C1 segment of cervical spinal cord (tissue), 14 donors: Measurements from ENCODE around the gene DVL3.
"Not testable (repeated sequence)": the region's sequence is repeated elsewhere in the genome, so short reads cannot be mapped to it uniquely, and the experiment has no call there.

Experiments used
- DNase-seq, 14 donors: peaks; one replicate each; lab custom pipeline; 2025; lab: John Stamatoyannopoulos, UW

Gene DVL3

DNA sequence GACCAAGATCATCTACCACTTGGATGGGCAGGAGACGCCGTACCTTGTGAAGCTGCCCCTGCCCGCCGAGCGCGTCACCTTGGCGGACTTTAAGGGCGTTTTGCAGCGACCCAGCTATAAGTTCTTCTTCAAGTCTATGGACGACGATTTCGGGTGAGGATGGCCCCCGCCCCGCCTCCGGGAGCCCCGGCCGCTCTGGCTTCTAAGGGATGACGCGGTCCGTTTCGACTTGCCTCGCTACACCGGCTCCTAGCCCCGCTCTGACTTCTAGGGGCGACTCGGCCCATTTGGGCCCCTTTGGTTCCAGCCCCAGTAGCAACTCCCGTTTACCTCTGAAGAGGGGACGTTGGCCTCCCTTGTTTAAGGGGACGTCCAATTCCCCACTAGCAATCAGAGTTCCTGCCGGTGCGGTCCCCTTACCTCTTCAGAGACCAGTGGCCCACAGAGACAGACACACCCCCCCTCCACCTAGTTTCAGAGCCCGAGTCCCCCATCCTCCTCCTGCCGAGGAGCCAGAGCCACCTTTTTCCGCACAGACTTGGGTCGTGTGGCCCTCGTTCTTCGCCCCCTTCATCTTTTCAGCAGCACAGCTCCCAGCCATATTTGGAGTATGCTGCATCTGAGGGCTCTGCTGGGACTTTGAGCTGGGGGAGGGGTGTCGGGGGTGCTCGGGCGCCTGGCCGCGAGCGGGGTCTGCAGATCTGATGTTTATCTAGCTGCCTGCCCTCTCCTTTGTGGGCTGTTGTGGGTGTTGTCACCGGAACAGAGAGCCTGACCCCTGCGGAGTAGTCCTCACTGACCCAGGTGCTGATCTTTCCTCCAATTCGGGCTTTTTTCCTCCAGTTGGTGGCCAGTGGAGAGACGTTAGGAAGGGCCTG lies 706 bp downstream of the DVL3 start:
- DNase-seq: peak in 9 of 14 donors; percentile 36 to 74 (median 53)

DNA sequence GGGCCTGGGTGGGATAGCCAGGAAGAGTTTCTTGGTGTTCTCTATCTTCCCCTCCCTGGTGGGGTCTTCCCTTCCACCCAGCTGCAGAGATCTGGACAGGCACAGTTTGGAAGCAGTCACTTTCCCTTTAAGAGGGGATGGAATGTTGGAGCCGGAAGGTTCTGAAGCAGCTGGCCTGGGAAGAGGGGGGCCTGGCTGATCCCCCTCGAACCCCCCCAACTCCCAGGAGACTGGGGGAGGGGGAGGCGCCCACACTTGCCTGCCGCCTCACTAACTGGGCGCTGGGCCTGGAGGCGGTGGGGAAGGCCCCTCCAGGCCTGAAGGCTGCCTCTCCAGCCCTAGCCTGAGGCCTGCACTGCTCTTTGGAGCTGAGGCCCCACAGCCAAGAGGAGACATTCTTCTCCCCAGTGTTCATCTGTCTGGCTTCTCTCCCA lies 1.4 kb downstream of the DVL3 start:
- peak in 11 of 14 donors; percentile 19 to 74 (median 44) for DNase-seq

DNA sequence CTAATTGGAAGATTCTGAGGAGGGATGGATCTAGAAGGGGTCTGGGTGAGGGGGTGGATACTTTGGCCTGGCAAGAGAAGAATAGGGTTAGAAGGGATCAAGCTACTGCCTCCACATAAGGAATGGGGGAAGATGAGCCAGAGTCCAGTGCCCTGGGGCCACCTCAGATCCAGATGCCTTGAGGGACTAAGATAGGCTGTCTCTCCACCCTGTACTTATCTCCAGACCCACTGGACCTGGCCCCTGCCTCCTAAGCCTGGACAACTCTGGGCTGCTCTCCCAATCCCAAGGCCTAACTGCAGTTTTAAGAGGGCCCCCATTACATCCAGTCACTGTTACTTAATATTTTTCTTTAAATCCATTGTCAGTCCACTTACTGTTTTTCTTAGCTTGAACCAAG lies 2.0 kb downstream of the DVL3 start:
- no peak for DNase-seq

DNA sequence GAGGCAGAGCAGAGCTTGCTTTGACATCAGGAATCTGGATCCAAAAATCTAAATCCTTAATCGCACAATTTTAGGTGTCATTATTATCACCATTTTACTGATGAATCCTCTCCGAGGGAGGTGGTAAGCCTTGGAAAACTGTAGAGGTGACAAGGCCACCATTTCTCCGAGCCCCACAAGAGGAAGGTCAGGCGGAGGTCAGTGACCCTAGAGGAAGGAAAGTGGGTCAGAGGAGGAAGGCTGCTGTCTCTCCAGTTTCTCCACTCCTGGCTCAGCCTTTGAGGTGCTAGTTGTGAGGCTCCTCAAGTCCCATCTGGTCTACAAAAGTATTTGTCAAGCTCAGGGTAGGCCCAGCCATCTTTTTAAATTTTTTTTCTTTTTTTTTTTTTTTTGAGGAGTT lies 3.2 kb downstream of the DVL3 start:
- DNase-seq: no peak

DNA sequence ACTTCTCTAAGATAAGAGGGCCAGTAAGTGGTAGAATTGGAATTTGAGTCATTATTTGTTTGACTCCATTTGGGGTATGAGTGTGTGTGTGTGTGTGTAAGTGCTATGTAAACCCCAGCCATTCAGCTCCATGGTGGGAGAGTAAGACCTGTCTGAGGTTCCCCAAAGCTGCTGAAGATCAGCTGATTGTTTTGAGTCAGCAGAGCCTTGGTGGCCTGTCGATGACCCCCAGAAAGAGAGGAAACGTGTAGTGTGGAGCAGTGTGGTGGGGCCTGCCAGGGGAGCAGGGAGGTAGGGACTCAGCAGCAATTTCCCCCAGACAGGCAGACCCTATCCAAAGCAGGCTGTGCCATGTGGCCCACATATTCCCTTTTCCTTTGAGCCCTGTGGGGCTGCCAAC lies 5.3 kb downstream of the DVL3 start:
- no peak for DNase-seq

DNA sequence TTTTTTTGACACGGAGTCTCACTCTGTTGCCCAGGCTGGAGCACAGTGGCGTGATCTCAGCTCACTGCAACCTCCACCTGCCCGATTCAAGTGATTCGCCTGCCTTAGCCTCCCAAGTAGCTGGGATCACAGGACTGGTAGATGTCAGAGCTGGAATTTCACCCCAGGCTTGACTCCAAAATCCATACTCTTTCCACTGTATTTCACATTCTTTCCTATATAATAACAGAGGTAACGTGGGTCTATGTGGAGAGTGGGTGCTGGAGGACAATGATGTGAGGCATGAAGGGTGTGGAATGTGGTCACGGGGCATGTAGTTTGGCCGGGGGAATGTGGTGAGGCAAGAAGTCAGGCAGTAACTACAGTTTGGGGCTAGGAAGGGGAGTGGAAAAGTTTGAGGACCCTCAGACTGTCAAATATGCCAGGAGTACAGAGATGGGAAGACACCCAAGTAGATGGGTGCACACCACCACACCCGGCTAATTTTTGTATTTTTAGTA lies 7.4 kb downstream of the DVL3 start:
- not testable (repeated sequence) for DNase-seq

DNA sequence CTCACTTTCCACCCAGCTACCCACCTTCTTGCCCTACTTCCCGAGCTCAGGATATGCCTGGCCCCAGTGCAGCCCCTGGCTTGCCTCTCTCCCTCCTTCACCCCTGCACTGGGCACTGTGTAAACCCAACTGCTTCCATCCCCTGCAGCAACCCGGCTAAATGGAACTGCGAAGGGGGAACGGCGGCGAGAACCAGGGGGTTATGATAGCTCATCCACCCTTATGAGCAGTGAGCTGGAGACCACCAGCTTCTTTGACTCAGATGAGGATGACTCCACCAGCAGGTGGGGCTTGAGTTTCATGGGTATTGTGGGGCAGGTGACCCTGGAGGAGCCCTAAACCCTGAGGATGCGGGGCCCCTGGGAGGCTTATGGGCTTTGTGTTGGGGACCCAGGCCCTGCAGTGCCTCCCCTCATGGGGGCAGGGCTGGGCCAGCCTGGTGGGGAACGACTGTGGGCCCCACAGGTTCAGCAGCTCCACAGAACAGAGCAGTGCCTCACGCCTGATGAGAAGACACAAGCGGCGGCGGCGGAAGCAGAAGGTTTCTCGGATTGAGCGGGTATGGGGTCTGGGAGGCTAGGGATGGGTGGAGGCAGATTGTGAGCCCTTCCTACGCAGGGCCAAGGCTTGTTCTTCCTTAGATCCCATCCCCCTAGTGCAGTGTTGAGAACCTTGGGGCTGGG lies 9.6 kb downstream of the DVL3 start:
- no peak for DNase-seq

DNA sequence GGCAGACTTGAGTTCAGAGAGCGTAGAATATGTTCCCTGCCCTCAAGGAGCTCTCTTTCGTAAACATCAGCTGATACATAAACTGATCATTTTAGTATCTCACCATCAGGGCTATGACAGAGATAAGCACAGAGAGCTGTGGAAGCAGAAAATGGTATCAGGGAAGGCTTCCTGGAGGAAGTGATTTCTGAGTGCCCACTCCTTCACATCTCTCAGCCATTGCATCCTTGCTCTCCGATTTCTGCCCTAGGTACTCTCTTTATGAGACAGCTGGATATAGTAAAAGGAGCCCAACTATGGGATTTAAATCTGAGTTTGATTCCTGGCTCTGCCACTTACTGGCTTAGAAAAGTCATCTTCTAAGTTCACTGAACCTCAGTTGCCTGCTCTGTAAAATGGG lies 10.4 kb downstream of the DVL3 start:
- DNase-seq: no peak

DNA sequence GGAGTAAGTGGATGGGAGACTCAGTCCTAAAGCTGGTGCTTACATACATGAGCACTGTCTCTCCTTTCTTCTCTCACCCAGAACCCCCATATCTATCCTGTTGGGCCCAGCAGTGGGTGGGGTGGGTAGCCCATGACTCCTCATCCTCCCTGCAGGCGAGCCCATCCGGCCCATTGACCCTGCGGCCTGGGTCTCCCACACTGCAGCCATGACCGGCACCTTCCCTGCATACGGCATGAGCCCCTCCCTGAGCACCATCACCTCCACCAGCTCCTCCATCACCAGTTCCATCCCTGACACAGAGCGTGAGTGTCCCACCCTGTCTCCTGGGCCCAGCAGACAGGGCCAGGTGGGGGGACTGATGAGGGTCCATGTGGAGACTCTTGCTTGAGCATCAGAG lies 11.5 kb downstream of the DVL3 start:
- no peak for DNase-seq

DNA sequence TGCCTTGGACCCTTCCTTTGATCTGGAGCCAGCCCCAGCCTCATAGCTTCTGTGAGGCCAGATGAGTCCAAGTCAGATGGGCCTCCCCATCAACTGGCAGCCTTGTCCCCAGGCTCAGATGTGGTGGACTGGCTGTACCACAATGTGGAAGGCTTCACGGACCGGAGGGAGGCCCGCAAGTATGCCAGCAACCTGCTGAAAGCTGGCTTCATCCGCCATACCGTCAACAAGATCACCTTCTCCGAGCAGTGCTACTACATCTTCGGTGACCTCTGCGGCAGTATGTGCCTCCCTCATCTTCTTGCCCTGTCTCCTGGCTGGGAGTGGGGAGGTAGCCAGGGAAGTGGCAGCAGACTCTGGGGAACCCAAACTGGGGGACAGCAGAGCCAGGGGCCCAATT lies 12.6 kb downstream of the DVL3 start:
- no peak for DNase-seq

DNA sequence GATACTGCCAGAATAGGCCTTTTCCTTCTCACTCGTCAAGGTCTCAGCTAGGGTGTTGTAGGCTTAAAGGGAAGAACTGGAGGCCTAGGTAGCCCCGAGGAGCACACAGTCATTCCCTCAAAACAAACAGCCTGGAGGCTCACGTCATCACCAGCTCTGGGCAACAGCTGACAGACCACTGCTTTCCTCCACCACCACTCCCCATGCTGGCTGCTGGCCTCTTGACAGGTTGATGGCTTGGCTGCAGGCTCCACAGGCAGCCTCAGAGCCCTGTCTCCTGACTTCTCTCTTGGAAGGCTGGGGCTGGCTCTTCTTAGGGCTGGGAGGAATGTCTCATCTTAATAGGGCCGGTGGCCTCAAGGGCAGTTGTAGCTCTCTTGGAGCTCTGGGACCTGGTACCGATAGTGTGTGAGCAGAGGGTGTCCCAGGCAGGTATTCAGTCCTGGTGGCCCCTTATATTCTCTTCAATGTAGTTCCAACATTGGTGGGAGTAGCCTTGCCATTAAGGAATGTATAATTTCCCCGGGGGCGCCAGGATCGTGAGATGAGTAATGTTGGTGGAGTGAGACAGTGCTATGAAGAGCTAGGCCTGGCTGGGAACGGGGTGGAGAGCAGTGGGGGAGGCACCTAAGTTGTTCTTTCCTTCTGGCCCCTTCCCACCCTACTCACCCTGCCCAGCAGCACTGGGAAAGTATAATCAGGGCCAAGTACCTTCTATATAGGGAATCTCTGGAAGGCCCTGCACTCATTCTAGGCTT lies 13.4 kb downstream of the DVL3 start:
- DNase-seq: no peak

DNA sequence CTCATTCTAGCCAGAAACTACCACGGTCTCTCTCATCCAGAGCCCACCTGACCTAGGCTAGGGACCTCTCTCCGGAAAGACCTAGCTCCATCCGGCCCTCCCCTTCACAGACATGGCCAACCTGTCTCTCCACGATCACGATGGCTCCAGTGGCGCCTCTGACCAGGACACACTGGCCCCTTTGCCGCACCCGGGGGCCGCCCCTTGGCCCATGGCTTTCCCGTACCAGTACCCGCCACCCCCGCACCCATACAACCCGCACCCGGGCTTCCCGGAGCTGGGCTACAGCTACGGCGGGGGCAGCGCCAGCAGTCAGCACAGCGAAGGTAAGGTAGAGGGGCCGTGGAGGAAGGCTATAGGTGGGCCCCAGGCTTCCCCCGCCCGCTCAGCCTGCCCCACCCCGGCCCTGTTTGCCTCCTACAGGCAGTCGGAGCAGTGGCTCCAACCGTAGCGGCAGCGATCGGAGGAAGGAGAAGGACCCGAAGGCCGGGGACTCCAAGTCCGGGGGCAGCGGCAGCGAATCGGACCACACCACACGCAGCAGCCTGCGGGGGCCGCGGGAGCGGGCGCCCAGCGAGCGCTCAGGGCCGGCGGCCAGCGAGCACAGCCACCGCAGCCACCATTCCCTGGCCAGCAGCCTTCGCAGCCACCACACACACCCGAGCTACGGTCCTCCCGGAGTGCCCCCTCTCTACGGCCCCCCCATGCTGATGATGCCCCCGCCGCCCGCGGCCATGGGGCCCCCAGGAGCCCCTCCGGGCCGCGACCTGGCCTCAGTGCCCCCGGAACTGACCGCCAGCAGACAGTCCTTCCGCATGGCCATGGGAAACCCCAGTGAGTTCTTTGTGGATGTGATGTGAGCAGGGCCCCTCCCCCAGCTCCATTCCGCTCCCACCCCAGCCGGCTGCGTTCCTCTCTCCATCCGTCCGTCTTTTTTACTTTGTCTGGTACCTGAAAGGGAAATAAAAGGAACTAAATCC lies 15.0 kb downstream of the DVL3 start:
- no peak for DNase-seq

DNA sequence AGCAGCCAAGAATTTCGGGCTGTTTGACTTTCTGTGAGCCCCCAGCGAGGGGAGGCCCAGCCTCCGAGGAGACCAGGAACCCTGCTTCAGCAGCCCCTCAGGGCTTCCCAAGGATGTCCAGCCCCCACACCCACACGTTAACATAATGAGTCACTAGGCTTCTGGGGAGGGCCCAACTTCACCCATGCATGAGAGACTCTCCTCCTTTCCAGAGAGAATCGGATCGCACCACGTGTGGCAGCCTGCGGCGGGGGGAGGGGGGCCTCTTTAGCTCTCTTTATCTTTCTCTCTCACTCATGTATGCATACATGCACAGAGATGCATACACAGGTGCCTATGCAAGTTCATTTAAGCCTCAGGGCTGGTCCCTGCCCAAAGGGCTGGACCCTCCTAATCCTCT lies 16.4 kb downstream of the DVL3 start:
- DNase-seq: no peak

DNA sequence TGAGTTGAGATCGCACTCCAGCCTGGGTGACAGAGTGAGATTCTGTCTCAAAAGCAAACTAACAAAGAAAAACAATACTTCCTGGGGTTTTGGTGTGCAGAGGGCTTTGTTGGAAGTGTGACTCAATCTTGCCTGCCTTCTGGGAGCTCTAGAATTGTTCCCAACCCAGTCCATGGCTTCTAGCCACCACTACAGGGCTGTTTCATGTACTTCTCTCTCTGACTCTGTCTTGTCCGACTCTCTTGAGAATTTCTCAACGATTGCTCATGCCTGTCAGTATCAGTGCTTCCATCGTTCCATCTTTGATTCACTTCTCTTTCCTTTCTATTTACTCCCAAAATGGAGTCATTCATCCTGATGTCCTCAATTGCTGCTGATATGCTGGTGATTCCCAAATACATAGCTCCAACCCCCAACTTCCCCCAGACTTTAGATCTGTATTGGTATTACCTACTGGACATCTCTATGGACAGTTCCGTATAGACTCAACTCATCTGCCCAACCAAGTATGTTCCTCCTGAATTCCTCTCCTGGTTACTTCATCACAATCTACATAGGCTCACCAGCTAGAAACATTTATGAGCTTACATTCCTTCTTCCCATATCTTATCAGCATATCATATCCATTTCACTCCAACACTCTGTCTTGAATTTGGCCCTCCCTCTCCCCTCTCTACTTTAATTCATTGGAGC lies 17.6 kb downstream of the DVL3 start:
- DNase-seq: no peak

DNA sequence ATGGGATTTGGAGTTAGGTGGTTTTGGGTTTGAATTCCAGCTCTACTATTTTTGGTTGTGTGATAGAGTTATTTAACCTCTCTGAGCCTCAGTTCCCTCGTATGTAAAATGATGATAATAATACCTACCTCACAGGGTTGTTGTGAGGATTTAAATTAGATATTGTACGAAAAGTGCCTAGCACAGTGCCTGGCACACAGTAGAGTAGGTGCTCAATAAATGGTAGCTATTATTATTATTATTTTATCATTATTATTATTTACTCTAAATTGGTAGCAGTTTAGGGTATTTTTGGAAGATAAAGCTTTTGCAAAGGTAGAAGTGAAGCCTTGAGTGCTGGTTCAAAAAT lies 18.2 kb downstream of the DVL3 start:
- DNase-seq: no peak

DNA sequence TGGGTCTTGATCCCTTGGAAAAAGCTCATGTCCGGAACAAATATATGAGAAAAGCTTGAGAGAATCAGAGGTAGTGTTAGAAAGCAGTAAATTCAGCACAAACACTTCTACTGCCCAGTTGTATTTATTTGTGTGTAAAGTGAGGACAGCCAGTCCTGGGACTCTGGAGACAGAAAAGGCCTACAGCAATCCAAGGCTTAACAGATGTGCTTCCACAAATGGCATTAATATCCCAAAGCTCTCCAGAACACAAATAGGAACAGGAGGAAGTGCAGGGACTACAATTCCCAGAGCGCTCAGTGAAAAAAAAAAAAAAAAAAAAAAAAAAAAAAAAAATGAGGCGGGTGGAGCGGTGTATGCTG lies 19.1 kb downstream of the DVL3 start:
- DNase-seq: peak in 2 of 14 donors; percentile 35 to 72

DNA sequence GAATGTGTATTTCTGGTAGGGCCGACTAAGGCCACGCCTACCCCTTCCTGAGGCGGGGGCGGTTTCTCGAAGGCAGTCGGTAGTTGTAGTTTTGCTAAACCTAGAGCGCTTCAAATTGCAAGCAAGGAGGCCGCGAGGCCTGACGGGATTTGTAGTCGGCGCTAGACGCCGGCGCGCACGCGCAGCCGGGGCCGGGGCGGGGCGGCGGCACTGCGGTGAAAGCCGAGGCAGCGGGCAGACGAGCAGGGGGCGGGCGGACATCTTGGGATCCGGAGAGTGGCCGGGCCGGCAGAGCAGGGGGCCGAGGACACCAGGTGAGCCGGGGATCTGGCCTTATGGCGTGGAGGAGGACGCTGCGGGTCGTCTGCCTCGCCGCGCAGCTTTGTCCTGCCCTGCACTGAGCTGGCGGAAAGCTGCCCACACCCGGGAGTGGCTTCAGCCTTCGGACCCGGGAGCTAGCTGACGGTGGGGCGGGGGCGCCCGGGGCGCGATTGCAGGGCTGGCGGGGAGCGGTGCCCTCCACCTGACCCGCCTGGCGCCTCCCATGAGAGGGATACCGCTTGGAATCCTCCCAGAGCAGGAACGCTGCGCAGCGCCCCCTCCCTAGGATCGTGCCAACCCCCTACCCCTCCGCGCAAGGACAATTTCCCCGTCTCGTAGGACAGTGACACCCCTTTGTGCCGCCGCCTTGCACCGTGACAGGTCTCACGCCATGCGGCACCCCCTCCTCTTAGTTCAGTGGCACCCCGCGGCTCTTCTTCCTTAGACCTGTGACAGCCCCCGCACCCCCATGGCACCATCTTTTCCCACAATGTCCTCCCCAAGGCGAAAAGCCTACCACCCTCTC lies 19.7 kb downstream of the DVL3 start, which contains the start of gene AP2M1:
TSS of gene AP2M1 (plus strand) at position 210 of the 847 bp plus-strand sequence. CDS start 2,139 bp downstream, outside the sequence.
- peak; percentile 81 to 99 (median 97) for DNase-seq

DNA sequence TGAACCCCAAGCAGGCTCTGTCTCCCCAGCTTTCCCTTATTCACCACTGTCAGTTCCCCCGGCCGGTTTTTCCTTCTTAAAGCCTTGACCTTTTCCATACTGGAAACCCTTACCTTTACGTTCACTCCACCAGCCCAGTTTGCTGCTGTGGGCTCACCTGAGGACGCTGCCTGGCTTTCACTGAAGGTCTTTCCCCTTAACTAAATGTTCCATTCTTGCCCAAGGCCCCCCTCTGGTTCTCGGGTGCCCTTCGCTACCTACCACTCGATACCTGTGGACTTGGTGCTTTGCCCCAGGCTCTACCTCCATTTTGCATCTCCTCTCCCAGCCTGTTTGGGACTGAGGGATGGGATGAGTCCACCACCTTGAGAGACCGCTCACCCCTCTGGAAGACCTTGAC lies 20.3 kb downstream of the DVL3 start:
- DNase-seq: no peak

DNA sequence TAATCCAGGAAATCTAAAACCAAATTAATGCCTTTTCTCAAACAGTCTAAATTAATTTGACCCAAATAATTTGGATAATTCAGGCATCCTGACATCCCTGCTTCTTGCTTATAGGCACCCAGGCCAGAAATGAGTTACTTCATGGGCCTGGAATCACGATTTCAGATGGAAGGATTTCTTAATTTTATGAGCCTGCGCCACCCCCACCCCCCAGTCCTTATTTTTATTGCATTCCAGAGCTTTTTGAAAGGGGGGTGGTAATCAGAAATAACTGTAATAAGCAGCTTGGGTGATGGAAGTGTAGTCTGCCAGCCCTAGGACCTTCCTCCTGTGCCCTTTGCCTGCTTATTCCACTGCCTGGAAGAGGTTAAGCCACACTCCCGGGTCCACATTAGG lies 20.8 kb downstream of the DVL3 start:
- peak in 2 of 14 donors; percentile 32 to 44 for DNase-seq
